GM04504 (cell line): ENCODE measurements around the gene SLC6A6.
"Not testable (repeated sequence)": the region's sequence is repeated elsewhere in the genome, so short reads cannot be mapped to it uniquely, and the experiment has no call there.

Source experiments
- DNase-seq: peaks from one replicate; pipeline ENCODE4 v3.0.0-alpha.2; 2012; ENCODE audit warnings: low read depth

The SLC6A6 gene

GRCh38 chr3:14398797-14399106 lies 3.7 kb upstream of the SLC6A6 start:
- no peak for DNase-seq

GRCh38 chr3:14401692-14402303 lies 608 bp upstream of the SLC6A6 start:
- no peak for DNase-seq

DNA sequence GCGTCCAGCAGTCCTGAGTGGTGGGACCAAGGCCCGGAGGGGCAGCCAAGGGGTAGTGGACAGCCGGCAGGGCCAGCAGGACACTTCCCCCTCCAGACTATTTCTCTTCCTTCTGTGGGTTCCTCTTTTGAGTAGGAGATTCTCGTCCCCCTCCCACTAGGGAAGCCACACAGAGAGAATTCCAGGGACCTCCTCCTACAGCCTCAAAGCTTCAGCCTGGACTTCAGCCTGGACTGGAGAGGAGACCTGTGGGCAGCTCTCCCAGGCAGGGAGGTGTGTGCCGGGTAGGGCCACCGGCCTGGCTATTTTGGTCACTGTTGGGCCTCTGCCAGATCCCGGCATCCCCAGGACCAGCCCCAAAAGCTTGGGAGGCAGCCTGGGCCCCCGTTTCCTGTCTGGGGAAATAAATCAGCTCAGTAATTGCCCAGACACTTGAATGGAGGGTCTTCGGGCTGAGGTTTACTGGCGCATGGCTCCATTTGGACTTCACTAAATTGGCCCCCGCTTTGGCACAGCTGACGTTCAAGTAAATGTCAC lies 1.3 kb downstream of the SLC6A6 start:
- no peak for DNase-seq

- DNase-seq, result no peak
Measured at GRCh38 chr3:14404186-14404585, 1.8 kb downstream of the SLC6A6 start.

DNA sequence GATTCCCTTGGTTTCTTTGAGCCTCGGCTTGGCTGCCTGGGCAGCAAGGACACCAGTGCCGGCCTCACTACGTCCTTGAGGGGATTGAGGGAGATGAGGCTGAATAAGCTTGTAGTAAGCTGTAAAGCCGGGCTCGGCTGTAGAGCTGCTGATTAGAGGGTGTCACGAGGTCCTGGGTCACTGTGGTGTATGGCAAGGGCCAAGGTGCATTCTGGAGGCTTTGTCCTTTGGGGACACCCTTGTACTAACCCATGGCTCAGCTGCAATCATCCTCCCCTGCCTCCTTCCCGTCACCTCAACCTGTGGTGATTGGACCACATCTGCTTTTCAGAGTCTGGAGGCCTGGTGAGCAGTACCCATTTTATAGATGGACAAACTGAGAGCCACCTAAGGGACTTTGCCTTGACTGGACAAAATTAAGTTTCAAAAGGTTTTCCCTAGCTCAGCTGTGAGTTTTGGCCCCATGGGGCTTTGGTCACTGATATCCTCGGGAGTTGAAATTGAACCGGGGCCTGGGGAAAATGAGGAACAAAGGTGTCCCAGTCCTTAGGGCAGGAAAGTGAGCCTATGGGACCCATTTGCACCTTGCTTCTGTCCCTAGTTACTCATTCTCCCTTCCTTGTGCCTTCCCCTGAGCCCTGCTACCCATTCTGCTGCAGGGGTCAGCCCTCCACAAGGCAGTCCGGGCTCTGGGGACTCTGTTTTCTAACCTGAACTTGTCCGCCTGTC lies 2.4 kb downstream of the SLC6A6 start:
- no peak for DNase-seq

DNA sequence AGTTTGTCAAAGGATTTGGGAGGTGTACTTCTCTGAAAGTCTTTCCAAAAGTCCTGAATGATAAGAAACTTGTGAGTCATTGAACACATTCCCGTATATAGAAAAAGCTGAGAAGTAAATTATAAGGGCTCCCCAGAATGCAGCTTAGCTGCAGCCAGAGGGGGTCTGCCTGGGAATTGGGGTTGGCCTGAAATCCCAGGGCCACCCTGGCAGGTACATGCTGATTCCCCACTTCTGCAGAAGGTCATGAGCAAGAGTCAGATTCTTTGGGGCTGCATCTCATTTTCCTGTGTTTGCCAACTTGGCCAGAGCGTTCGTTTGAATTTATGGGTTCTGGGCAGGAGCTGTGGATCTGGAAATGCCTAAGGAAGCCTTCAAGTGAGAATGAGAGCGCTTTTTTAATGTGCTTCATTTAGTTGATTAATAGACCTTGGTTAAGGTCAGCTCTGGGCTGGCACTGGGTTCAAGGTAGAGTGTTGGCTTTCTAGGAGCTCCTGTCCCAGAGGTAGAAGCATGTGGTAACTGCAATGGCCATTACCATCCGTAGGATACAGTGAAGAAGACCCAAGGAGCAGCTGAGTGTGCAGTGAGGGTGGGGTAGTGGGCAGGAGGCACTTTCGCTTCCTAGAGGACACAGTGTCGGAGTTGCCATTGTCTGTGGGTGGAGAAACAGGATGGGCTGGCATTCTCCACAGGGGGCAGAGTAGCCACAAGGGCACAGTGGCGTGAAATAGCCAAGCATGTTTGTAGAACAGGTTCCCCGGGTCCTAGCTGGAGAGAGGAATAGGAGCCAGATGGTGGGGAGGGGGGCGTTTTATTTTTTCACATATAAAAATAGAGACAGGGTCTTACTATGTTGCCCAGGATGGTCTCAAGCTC lies 3.2 kb downstream of the SLC6A6 start:
- no peak for DNase-seq

DNA sequence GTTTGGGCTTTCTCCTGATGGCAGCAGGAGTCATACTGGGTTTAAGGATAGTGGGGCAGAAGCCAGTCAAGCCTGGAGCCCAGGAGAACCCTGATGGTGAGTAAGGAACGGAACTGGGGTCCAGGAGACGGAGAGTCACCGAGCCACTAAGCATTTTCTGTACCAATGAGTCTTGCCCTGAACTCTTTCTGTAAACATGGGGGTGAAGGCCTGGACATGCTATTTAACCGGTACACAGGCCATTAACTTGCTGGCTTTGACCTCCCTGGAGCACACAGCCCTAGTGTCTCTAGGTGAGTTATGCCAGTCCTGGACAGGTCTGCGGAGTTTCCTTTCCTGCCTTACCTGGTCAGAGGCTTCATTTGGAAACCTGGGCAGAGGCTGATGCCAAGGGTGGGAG lies 3.9 kb downstream of the SLC6A6 start:
- no peak for DNase-seq

- DNase-seq, result no peak
Measured at GRCh38 chr3:14406766-14407165, 4.4 kb downstream of the SLC6A6 start.

GRCh38 chr3:14407203-14407602 lies 4.8 kb downstream of the SLC6A6 start:
- no peak for DNase-seq

GRCh38 chr3:14409779-14410063 lies 7.3 kb downstream of the SLC6A6 start:
- not testable (repeated sequence) for DNase-seq

DNA sequence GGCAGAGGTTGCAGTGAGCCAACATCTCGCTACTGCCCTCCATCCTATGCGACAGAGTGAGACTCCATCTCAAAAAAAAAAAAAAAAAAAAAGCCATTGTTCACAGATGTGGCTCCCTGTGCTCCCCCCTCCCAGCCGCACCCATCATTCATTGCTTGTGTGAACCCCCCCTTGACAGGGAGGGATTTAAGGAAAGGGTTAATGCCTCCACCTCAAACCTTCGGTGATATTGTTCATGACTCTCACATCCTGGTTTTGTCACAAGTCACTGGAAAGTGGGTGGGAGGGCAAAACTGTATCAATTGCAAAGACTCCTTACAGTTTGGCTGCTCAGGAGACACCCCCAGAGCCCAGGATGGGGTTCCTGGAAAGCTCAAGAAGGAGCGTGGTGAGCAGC lies 7.7 kb downstream of the SLC6A6 start:
- DNase-seq, result no peak

DNA sequence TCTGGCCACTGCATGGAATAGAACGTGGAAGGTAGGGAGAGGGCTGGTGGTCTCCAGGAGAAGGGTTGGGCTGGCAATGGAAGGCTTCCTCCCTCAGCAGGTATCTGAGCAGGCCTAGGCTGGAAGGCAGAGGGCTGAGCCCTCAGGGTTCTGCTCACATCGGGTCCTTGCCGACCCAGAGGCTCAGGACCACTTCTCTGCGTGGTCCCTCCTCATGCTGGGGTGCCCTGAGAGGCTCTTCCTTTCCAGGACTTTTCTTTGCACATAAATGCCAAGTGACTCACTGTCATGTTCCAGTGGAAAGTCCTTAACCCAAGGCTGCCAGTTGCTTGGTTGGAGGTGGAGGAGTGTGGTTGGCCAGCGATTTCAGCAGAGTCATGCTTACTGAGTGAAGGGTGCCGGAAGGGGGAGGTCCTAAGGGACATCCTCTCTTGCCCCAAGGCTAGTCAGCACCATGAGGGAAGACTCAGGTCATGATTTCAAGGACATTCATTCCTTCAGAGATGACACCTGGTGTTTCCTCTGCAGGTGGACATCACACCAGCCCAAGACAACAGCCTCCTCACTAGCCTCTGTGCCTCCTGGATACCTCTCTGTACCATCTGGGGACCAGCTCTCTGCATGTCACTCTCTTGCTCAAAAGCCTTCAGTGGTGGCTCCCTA lies 8.2 kb downstream of the SLC6A6 start:
- peak; percentile 88 for DNase-seq

- no peak for DNase-seq
Measured at GRCh38 chr3:14411166-14411526, 8.7 kb downstream of the SLC6A6 start.

- no peak for DNase-seq
Measured at GRCh38 chr3:14411988-14412387, 9.6 kb downstream of the SLC6A6 start.

DNA sequence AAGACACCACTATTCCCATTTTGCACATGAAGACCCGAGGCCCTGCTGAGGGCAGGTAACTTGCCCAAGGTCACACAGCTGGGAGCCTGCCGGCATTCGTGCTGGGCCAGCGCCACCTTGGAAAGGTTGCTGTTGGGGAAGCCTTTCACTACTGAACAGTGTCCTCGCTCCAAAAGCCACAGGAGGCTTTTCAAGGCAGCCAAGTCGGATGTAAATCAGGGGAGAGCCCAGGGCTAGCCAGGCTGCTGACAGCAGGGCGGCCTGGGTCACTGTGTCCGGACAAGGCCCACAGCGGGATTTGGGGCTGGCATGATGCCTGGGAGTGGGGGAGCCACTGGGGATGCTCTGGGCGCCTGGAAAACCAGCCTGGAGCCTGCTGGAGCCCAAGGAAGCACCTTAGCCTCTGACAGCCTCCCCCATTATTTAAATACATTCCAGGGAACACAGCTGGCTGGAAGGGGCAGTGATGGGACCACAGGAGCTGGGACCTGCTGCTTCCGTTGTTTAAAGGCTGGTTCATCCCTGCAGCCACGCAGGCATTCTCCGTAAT lies 10.5 kb downstream of the SLC6A6 start:
- DNase-seq, result no peak

- no peak for DNase-seq
Measured at GRCh38 chr3:14413381-14414071, 11.1 kb downstream of the SLC6A6 start.

- no peak for DNase-seq
Measured at GRCh38 chr3:14414846-14415464, 12.5 kb downstream of the SLC6A6 start.

- DNase-seq, result no peak
Measured at GRCh38 chr3:14415501-14415900, 13.1 kb downstream of the SLC6A6 start.

DNA sequence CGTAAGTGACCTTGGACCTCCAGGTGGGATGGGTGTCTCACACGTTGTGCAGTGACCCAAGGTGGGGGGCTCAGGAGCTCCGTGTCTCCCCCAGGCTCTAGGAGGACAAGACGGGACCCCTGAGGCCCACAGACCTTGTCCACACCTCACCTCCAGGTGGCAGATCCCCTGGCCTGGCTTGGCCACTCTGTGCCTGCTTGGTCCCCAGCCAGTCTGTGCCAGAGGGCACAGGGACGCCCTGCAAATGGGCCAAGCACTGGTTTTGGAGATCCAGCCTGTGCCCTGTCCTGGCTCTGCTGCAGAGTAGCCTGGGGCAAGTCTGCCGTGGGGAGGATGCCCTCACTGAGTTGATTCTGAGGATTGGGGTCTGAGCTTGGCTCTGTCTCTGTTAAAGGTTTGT lies 14.0 kb downstream of the SLC6A6 start:
- no peak for DNase-seq

- DNase-seq, result no peak
Measured at GRCh38 chr3:14418296-14419250, 16.2 kb downstream of the SLC6A6 start.
